AML-193 (cell line): Measurements from ENCODE around the gene KCTD17.
"Not testable (repeated sequence)": the region's sequence is repeated elsewhere in the genome, so short reads cannot be mapped to it uniquely, and the experiment has no call there.

ENCODE experiments used
- DNase-seq, 2 experiments: peaks; one replicate each; lab custom pipeline; 2025; lab: John Stamatoyannopoulos, UW

The KCTD17 gene

GRCh38 chr22:37060801-37061610, 9.5 kb downstream of the KCTD17 start:
- DNase-seq, result no peak

- DNase-seq, result no peak
These were observed 10.3 kb downstream of the KCTD17 start for GRCh38 chr22:37061611-37062375.

- DNase-seq, result no peak
These were observed 10.8 kb downstream of the KCTD17 start for GRCh38 chr22:37062376-37062675.

- no peak for DNase-seq
These were observed 11.3 kb downstream of the KCTD17 start for GRCh38 chr22:37062702-37063381.

GRCh38 chr22:37063431-37064420, 12.2 kb downstream of the KCTD17 start:
- no peak for DNase-seq

GRCh38 chr22:37064553-37064952, 13.0 kb downstream of the KCTD17 start:
- DNase-seq, result no peak

- DNase-seq, result no peak
These were observed 13.6 kb downstream of the KCTD17 start for GRCh38 chr22:37065180-37065579.

- no peak for DNase-seq
These were observed 14.4 kb downstream of the KCTD17 start for GRCh38 chr22:37065961-37066360.

- DNase-seq, result no peak
These were observed 15.9 kb downstream of the KCTD17 start for GRCh38 chr22:37067428-37067827.

GRCh38 chr22:37068859-37069258, 17.3 kb downstream of the KCTD17 start:
- DNase-seq, result no peak

- DNase-seq, result no peak
These were observed 17.8 kb downstream of the KCTD17 start for GRCh38 chr22:37069319-37069718.

- no peak for DNase-seq
These were observed 18.2 kb downstream of the KCTD17 start for GRCh38 chr22:37069719-37070118.

- DNase-seq, result no peak
These were observed 18.8 kb downstream of the KCTD17 start for GRCh38 chr22:37070334-37070733.

- no peak for DNase-seq
These were observed 19.2 kb downstream of the KCTD17 start for GRCh38 chr22:37070744-37071143.

GRCh38 chr22:37071850-37072592, 20.5 kb downstream of the KCTD17 start:
- DNase-seq, result not testable (repeated sequence)

GRCh38 chr22:37072673-37073072, 21.1 kb downstream of the KCTD17 start:
- DNase-seq, result no peak

GRCh38 chr22:37074537-37074936, 23.0 kb downstream of the KCTD17 start:
- no peak for DNase-seq

GRCh38 chr22:37075046-37075445, 23.5 kb downstream of the KCTD17 start:
- DNase-seq, result no peak

GRCh38 chr22:37075822-37076433, 24.4 kb downstream of the KCTD17 start:
- no peak for DNase-seq

GRCh38 chr22:37077802-37078448, 26.4 kb downstream of the KCTD17 start:
- DNase-seq, result peak; percentile 17 to 19
